CD8-positive, alpha-beta memory T cell (primary cell): Measurements from ENCODE around the gene BAZ1B. TPM values are rescaled to one million over a fixed set of nuclear protein-coding genes. Genes with fewer than 3 reads are reported as not detected.
"Not testable (repeated sequence)": the region's sequence is repeated elsewhere in the genome, so short reads cannot be mapped to it uniquely, and the experiment has no call there.

Source experiments
- CTCF ChIA-PET: fragments of 350-600 bp; sonication (Branson Sonifier 250); formaldehyde crosslinking; loops from one replicate; lab custom pipeline; 2021; ENCODE audit warnings: antibody characterized with exemption; lab: Charles Lee
- POLR2A ChIA-PET: fragments of 350-600 bp; sonication (Branson Sonifier 250); formaldehyde crosslinking; loops from one replicate; lab custom pipeline; 2021; ENCODE audit warnings: antibody characterized with exemption; lab: Charles Lee
- DNase-seq, 5 donors: peaks; one replicate each; pipeline versions ENCODE4 v3.0.0 to v3.0.0-alpha.2; 2020 to 2022; ENCODE audit warnings: mixed read lengths in 1 of 5
- H3K27ac ChIP-seq: one replicate; pipeline ENCODE4 v1.7.0; 2013; ENCODE audit warnings: low read depth, mild to moderate bottlenecking, low read length, moderate library complexity
- H3K27me3 ChIP-seq: 2 replicates; pipeline ENCODE4 v1.7.0; 2013; ENCODE audit warnings: low read length, mild to moderate bottlenecking; ENCODE audit not compliant: insufficient read depth, poor library complexity, severe bottlenecking
- H3K36me3 ChIP-seq: 2 replicates; pipeline ENCODE4 v1.7.0; 2013; ENCODE audit warnings: mild to moderate bottlenecking, low read length, moderate library complexity; ENCODE audit not compliant: insufficient read depth
- H3K4me1 ChIP-seq: 2 replicates; pipeline ENCODE4 v1.7.0; 2013; ENCODE audit warnings: mild to moderate bottlenecking, low read length, moderate library complexity; ENCODE audit not compliant: insufficient read depth
- H3K4me3 ChIP-seq: 2 replicates; pipeline ENCODE4 v1.7.0; 2013; ENCODE audit warnings: mild to moderate bottlenecking, low read length
- H3K9me3 ChIP-seq: 2 replicates; pipeline ENCODE4 v1.7.0; 2013; ENCODE audit warnings: mild to moderate bottlenecking, low read length
- H3K27ac Mint-ChIP-seq, 8 donors: one replicate each; pipeline ENCODE4 v1.8.0; 2020 to 2021; ENCODE audit warnings: mixed read lengths in 8 of 8, mild to moderate bottlenecking in 6 of 8, inconsistent platforms in 3 of 8, moderate library complexity in 3 of 8
- H3K27me3 Mint-ChIP-seq, 2 donors: one replicate each; pipeline ENCODE4 v1.8.0; 2020 to 2021; ENCODE audit warnings: mixed read lengths in 2 of 2, mild to moderate bottlenecking in 1 of 2, moderate library complexity in 1 of 2
- H3K36me3 Mint-ChIP-seq, 3 donors: one replicate each; pipeline ENCODE4 v1.8.0; 2020 to 2021; ENCODE audit warnings: mixed read lengths in 3 of 3, inconsistent platforms in 1 of 3, mild to moderate bottlenecking in 1 of 3
- H3K4me1 Mint-ChIP-seq, 3 donors: one replicate each; pipeline ENCODE4 v1.8.0; 2020 to 2021; ENCODE audit warnings: mixed read lengths in 3 of 3, inconsistent platforms in 1 of 3, mild to moderate bottlenecking in 1 of 3
- H3K4me3 Mint-ChIP-seq, 7 donors: one replicate each; pipeline ENCODE4 v1.8.0; 2020 to 2021; ENCODE audit warnings: mixed read lengths in 7 of 7, mild to moderate bottlenecking in 6 of 7, moderate library complexity in 4 of 7, inconsistent platforms in 2 of 7
- H3K9me3 Mint-ChIP-seq, 5 donors: one replicate each; pipeline ENCODE4 v1.8.0; 2020 to 2022; ENCODE audit warnings: mixed read lengths in 5 of 5, mild to moderate bottlenecking in 3 of 5, moderate library complexity in 2 of 5, inconsistent platforms in 1 of 5
- polyA plus RNA-seq: library from polyadenylated mRNA; unstranded; fragments of 300-500 nt; fragmentation: Illumina TruSeq; gene quantifications from one replicate; pipeline ENCODE4 v1.2.3, GENCODE V29; 2021
- total RNA-seq, 2 experiments: library from RNA; stranded (reverse); gene quantifications; one replicate each; pipeline ENCODE4 v1.2.3, GENCODE V29; 2021

The BAZ1B gene
- total and polyA plus RNA-seq, 3 experiments from 2014 or later = 31.1 to 118 (median 112) TPM

DNA sequence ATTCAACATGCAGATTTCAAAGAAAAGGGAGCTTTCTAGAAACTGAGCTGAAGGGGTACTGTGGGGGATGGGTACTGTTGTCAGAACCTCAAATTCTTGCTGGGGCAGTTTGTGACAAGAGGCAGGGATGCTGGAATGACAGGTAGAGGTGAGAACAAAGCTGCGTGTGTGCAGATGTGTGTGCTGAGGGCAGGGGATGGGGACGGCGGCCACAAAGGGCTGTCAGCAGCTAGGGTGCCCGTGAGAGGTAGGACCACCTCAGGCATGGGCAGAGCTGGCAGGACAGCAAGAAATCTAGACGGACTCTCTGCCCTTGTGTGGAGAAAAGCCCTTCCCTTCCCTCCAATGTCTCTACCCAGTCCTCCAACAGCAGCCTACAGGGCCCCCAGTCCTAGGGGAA, 14.4 kb upstream of the BAZ1B start:
- ChIA-PET POLR2A (no interaction called here), CTCF (no interaction called here)
- H3K9me3 ChIP-seq = no peaks in the 10 kb centered on the region
- H3K4me1 ChIP-seq = no peaks in the 10 kb centered on the region
- H3K27ac Mint-ChIP-seq = no peak overlapping the region
- no peak overlapping the region for H3K4me3 Mint-ChIP-seq
- peaks cover 9 to 58% (median 19%) of the 10 kb centered on the region in 3 donors for H3K36me3 Mint-ChIP-seq
- no peak for DNase-seq
- H3K4me3 ChIP-seq = no peak overlapping the region
- H3K27ac ChIP-seq = no peak overlapping the region
- no peaks in the 10 kb centered on the region for H3K9me3 Mint-ChIP-seq
- no peaks in the 10 kb centered on the region for H3K27me3 Mint-ChIP-seq
- peaks cover 0 to 3% (median 1%) of the 10 kb centered on the region in 3 donors for H3K4me1 Mint-ChIP-seq
- peaks cover 39% of the 10 kb centered on the region for H3K36me3 ChIP-seq
- H3K27me3 ChIP-seq = no peaks in the 10 kb centered on the region

DNA sequence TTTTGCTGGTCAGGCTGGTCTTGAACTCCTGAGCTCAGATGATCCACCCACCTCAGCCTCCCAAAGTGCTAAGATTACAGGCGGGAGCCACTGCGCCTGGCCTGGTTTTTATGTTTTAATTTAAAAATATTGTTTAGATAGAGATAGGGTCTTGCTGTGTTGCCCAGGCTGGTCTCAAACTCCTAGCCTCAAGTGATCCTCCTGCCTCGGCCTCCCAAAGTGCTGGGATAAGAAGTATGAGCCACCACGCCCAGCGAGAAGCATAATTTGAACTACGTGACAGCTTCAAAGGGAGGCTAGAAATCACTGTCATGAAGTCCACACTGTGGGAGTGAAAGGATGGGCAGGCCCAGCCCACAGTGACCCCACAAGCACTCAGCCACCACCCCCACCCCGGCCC, 13.8 kb upstream of the BAZ1B start:
- DNase-seq, H3K27me3 ChIP-seq, POLR2A ChIA-PET, H3K9me3 Mint-ChIP-seq, H3K4me3 Mint-ChIP-seq, CTCF ChIA-PET, H3K27ac ChIP-seq, H3K4me3 ChIP-seq, H3K4me1 ChIP-seq, H3K4me1 Mint-ChIP-seq, H3K9me3 ChIP-seq, H3K27me3 Mint-ChIP-seq: not testable (repeated sequence)
- peak overlapping the region in 1 of 8 donors; percentile 54 for H3K27ac Mint-ChIP-seq
- H3K36me3 Mint-ChIP-seq = peaks cover 7 to 54% (median 16%) of the 10 kb centered on the region in 3 donors
- peaks cover 39% of the 10 kb centered on the region for H3K36me3 ChIP-seq

DNA sequence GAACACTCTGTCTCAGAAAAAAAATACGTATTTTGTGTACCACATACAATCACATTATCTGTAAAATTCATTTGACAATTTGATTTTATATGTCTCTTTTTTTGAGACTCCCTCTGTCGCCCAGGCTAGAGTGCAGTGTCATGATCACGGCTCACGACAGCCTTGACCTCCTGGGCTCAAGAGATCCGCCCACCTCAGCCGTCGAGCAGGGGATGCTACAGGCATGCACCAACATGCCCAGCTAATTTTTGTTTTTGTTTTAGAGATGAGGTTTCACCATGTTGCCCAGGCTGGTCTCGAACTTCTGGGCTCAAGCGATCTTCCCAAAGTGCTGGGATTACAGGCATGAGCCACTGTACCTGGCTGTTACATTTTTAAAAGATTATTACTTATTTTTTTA, 11.6 kb upstream of the BAZ1B start:
- Mint-ChIP-seq H3K4me1 (peaks cover 0 to 1% (median 0%) of the 10 kb centered on the region in 3 donors), H3K4me3 (no peak overlapping the region), H3K9me3 (no peaks in the 10 kb centered on the region), H3K36me3 (peaks cover 7 to 36% (median 16%) of the 10 kb centered on the region in 3 donors), H3K27ac (no peak overlapping the region), H3K27me3 (no peaks in the 10 kb centered on the region)
- Histone ChIP-seq H3K9me3 (no peaks in the 10 kb centered on the region), H3K36me3 (peaks cover 25% of the 10 kb centered on the region), H3K4me1 (no peaks in the 10 kb centered on the region), H3K4me3 (no peak overlapping the region), H3K27ac (no peak overlapping the region), H3K27me3 (no peaks in the 10 kb centered on the region)
- no peak for DNase-seq
- CTCF ChIA-PET = interaction anchor here (1.8 kb wide), 1 partner anchor 11 kb away, joined by 5 read pairs; the partner anchor contains the start of gene BAZ1B
- POLR2A ChIA-PET = no interaction called here

DNA sequence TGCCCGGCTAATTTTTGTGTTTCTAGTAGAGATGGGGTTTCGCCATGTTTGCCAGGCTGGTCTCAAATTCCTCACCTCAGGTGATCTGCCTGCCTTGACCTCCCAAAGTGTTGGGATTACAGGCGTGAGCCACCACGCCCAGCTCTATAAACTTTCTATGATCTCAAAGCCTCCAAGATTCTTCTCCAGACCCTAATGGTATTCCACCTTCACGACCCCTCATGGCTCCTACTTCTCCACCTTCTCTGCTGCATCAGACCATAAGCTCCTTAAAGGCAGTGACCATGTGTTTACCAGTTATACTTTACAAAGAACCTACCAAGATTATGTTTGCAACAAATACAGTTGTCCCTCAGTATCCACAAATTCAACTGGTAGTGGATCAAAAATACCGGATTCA, 10.1 kb upstream of the BAZ1B start:
- Mint-ChIP-seq H3K27me3 (no peaks in the 10 kb centered on the region), H3K4me3 (no peak overlapping the region), H3K36me3 (peaks cover 7 to 22% (median 10%) of the 10 kb centered on the region in 3 donors), H3K27ac (peak overlapping the region in 2 of 8 donors; percentile 8 to 17), H3K9me3 (no peaks in the 10 kb centered on the region), H3K4me1 (peaks cover 7 to 12% (median 9%) of the 10 kb centered on the region in 3 donors)
- H3K4me3 ChIP-seq = no peak overlapping the region
- no peak overlapping the region for H3K27ac ChIP-seq
- DNase-seq = no peak
- H3K4me1 ChIP-seq = peaks cover 10% of the 10 kb centered on the region
- ChIA-PET POLR2A (no interaction called here), CTCF (interaction anchor here (1.8 kb wide), 1 partner anchor 10 kb away, joined by 5 read pairs; the partner anchor contains the start of gene BAZ1B)
- no peaks in the 10 kb centered on the region for H3K9me3 ChIP-seq
- peaks cover 12% of the 10 kb centered on the region for H3K36me3 ChIP-seq
- no peaks in the 10 kb centered on the region for H3K27me3 ChIP-seq

DNA sequence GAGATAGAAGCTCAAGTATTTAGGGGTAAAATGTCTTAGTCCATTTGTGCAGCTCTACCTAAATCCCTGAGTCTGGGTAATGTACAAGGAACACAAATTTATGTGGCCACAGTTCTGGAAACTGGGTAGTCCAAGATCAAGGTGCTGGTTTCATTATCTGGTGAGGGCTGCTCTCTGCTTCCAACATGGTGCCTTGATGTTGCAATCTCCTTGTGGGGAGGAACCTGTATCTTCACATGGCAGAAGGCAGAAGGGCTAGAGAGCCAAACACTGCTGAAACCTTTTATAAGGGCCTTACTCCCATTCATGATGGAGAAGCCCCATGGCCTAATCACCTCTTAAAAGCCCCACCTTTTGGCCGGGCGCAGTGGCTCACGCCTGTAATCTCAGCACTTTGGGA, 8.7 kb upstream of the BAZ1B start:
- no peaks in the 10 kb centered on the region for H3K9me3 Mint-ChIP-seq
- peaks cover 0 to 8% (median 2%) of the 10 kb centered on the region in 3 donors for H3K36me3 Mint-ChIP-seq
- CTCF ChIA-PET = no interaction called here

DNA sequence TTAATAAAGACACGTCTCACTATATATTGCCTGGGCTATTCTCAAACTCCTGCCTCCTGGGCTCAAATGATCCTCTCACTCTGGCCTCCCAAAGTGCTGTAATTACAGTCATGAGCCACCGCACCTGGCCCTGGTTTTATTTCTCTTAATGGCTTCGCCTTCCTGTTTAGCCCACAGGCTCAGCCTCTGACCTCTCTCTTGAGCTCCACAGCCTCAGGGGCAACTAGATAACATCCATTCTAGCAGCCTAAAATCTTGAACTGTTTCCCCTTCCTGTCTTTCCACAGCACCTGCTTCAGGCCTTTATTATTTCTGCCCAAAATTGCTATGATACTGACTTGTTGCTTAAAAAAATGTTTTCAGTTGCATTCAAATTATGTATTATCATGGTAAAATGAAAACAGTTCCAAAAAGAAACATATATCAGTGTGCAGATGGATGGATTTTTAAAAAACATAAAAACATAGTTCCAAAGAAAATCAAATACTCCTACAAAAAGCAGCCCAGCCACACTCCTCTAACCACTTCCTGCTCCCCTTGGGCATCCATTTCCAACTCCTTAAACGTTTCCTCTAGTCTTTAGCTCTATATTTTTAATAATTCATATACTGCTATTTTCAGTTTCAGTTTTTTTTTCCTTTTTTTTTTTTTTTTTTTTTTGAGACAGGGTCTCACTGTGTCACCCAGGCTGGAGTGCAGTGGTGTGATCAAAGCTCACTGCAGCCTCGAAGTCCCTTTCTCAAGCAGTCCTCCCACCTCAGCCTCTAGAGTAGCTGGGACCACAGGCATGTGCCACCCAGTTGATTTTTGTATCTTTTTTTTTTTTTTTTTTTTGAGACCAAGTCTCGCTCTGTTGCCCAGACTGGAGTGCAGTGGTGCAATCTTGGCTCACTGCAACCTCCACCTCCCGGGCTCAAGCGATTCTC, 5.1 kb upstream of the BAZ1B start:
- no peaks in the 10 kb centered on the region for H3K27me3 ChIP-seq
- CTCF ChIA-PET = interaction anchor here (0.7 to 1.3 kb wide), 2 partner anchors 30 to 207 kb away, joined by 3 to 5 read pairs; partner anchors contain the start of gene BCL7B
- H3K4me1 ChIP-seq = peaks cover 41% of the 10 kb centered on the region
- H3K4me1 Mint-ChIP-seq = peaks cover 34 to 44% (median 41%) of the 10 kb centered on the region in 3 donors
- H3K27ac ChIP-seq = no peak overlapping the region
- POLR2A ChIA-PET = interaction anchor here (0.6 to 1.1 kb wide), 2 partner anchors 51 to 79 kb away, joined by 3 read pairs; partner anchors contain the start of gene TBL2
- DNase-seq = no peak
- peaks cover 0 to 3% of the 10 kb centered on the region in 2 donors for H3K27me3 Mint-ChIP-seq
- H3K27ac Mint-ChIP-seq = peak overlapping the region; percentile 8 to 92 (median 80)
- no peaks in the 10 kb centered on the region for H3K9me3 ChIP-seq
- peak overlapping the region; percentile 19 to 66 (median 57) for H3K4me3 Mint-ChIP-seq
- H3K4me3 ChIP-seq = no peak overlapping the region
- peaks cover 0 to 6% (median 0%) of the 10 kb centered on the region in 3 donors for H3K36me3 Mint-ChIP-seq
- H3K36me3 ChIP-seq = no peaks in the 10 kb centered on the region
- H3K9me3 Mint-ChIP-seq = no peaks in the 10 kb centered on the region

More for the DNA sequence above, 8.7 kb upstream of the BAZ1B start:
- H3K27ac Mint-ChIP-seq = no peak overlapping the region
- peaks cover 0 to 1% of the 10 kb centered on the region in 2 donors for H3K27me3 Mint-ChIP-seq
- no peak overlapping the region for H3K27ac ChIP-seq
- POLR2A ChIA-PET = no interaction called here
- H3K4me1 ChIP-seq = peaks cover 22% of the 10 kb centered on the region
- peaks cover 14 to 19% (median 17%) of the 10 kb centered on the region in 3 donors for H3K4me1 Mint-ChIP-seq
- H3K4me3 Mint-ChIP-seq = no peak overlapping the region
- DNase-seq = no peak
- H3K9me3 ChIP-seq = no peaks in the 10 kb centered on the region
- no peak overlapping the region for H3K4me3 ChIP-seq
- no peaks in the 10 kb centered on the region for H3K36me3 ChIP-seq
- no peaks in the 10 kb centered on the region for H3K27me3 ChIP-seq

DNA sequence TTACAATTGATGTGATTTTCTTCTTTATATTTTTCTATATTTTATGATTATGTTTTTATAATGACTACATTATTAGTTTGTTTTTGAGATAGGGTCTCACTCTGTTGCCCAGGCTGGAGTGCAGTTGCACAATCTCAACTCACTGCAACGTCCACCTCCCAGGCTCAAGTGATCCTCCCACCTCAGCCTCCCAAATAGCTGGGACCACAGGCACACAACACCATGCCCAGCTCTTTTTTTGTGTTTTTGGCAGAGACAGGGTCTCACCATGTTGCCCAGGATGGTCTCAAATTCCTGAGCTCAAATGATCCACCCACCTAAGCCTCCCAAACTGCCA, 4.0 kb upstream of the BAZ1B start:
- H3K4me1 Mint-ChIP-seq = peaks cover 36 to 46% (median 43%) of the 10 kb centered on the region in 3 donors
- H3K4me3 ChIP-seq, H3K27me3 ChIP-seq, H3K27me3 Mint-ChIP-seq, H3K4me3 Mint-ChIP-seq, H3K36me3 Mint-ChIP-seq, H3K36me3 ChIP-seq, H3K9me3 Mint-ChIP-seq, H3K9me3 ChIP-seq, H3K27ac ChIP-seq, DNase-seq: not testable (repeated sequence)
- peaks cover 41% of the 10 kb centered on the region for H3K4me1 ChIP-seq
- POLR2A ChIA-PET = interaction anchor here (1.2 kb wide), 1 partner anchor 31 kb away, joined by 4 read pairs; no protein-coding TSS in a partner anchor
- H3K27ac Mint-ChIP-seq = peak overlapping the region in 2 of 8 donors; percentile 41 to 80
- CTCF ChIA-PET = interaction anchor here (1.0 kb wide), 1 partner anchor 50 kb away, joined by 3 read pairs; no protein-coding TSS in a partner anchor
